ENCODE results near the gene ODAD2. TPM values are rescaled to one million over a fixed set of nuclear protein-coding genes. Genes with fewer than 3 reads are reported as not detected.
A peak's percentile ranks its signal among the peaks of the same experiment; 100 is the strongest.

Gene ODAD2
- total and polyA plus RNA-seq, 2 of the 8 experiments (the other 6 are each of a cell fraction or from before 2014, with no cell fraction given) = 0.95 to 4.3 TPM

DNA sequence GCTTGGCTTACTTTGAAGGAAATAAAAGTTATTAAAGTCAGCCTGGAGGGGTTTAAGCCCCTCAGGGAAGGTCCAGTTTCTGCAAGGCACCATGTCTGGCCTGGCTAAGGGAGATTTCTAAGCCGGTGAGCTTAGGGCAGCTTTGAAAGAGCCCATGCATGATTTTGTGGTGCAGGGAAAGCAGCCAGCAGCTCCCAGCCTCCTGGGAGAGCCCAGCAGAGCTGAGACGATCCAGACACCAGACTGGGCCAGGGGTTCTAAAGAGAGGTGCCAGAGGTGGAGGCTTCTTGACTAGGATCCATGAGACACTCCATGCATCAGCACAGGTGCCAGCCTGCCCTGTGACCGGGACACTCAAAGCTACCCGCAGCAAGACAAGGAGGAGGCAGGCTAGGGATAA lies 193.7 kb downstream of the ODAD2 start:
- Histone ChIP-seq H3K18ac (ENCODE audit: extremely low read depth, low read length) (no peak overlapping the region), H3K9me3 (ENCODE audit: insufficient read depth in 2 of 2, low read depth in 1 of 2, low read length in 1 of 2) (no peaks in the 10 kb centered on the region), H3K23ac (ENCODE audit: insufficient read length) (no peak overlapping the region), H3K9ac (replicated peaks in 1 of 4; ENCODE audit: extremely low read depth in 1 of 4, low read depth in 3 of 4, low read length in 3 of 4) (no peak overlapping the region), H3K4me1 (replicated peaks in 1 of 4; ENCODE audit: control insufficient read depth in 3 of 4, insufficient read depth in 4 of 4, low read length in 3 of 4) (no peaks in the 10 kb centered on the region), H3K36me3 (ENCODE audit: control insufficient read depth in 2 of 4, insufficient read depth in 4 of 4, low read length in 3 of 4) (no peaks in the 10 kb centered on the region; a peak in 1 of 8 replicates), H2BK20ac (ENCODE audit: low read length) (no peak overlapping the region), H3K79me1 (ENCODE audit: low read depth, low read length) (no peaks in the 10 kb centered on the region), H3K4ac (replicated peaks; ENCODE audit: insufficient read length, low read depth, low read length) (no peak overlapping the region), H2AK5ac (ENCODE audit: low read depth, low read length) (no peak overlapping the region), H3K4me2 (ENCODE audit: insufficient read depth in 1 of 2, low read depth in 2 of 2, low read length in 2 of 2) (no peak overlapping the region), H2BK15ac (ENCODE audit: low read length) (no peak overlapping the region), H2AFZ (ENCODE audit: low read length) (no peak overlapping the region), H3K27me3 (replicated peaks in 1 of 4; ENCODE audit: control insufficient read depth in 3 of 4, extremely low read depth in 1 of 4, insufficient read depth in 3 of 4, low read length in 3 of 4) (no peaks in the 10 kb centered on the region), H2BK12ac (ENCODE audit: low read depth, low read length) (no peak overlapping the region), H3K27ac (ENCODE audit: low read depth, low read length) (no peak overlapping the region), H3K14ac (ENCODE audit: insufficient read length) (no peak overlapping the region), H4K8ac (ENCODE audit: extremely low read depth, insufficient read depth, low read length) (peak overlapping the region; percentile 75; the same call in 1 of the 2 replicates), H4K91ac (replicated peaks; ENCODE audit: insufficient read length, low read length) (no peak overlapping the region), H2BK120ac (replicated peaks; ENCODE audit: low read depth, low read length) (no peak overlapping the region), H3K79me2 (ENCODE audit: control insufficient read depth in 1 of 2, insufficient read depth in 2 of 2, low read length in 2 of 2) (no peaks in the 10 kb centered on the region), H4K5ac (ENCODE audit: insufficient read length, low read depth, low read length) (no peak overlapping the region), H4K20me1 (replicated peaks in 1 of 2; ENCODE audit: control insufficient read depth in 1 of 2, insufficient read depth in 2 of 2, low read length in 2 of 2) (no peaks in the 10 kb centered on the region), H2BK5ac (ENCODE audit: low read depth, low read length) (no peak overlapping the region), H3K56ac (replicated peaks; ENCODE audit: insufficient read length, low read depth, low read length) (no peak overlapping the region), H3K23me2 (ENCODE audit: low read depth, low read length) (no peaks in the 10 kb centered on the region), H3K4me3 (ENCODE audit: extremely low read depth in 1 of 4, insufficient read depth in 2 of 4, low read depth in 3 of 4, low read length in 4 of 4) (no peak overlapping the region)
- CTCF ChIA-PET (ENCODE audit: partially characterized antibody) = interaction anchor here (0.6 to 3.4 kb wide), 5 partner anchors 11 to 372 kb away, joined by 3 to 10 read pairs (median 3); no protein-coding TSS in a partner anchor
- FAIRE-seq (no peak), DNase-seq (ENCODE audit: low read depth in 1 of 2, low spot score in 2 of 2) (no peak)
- WGBS, 2 experiments (ENCODE audit: extremely low coverage in 1 of 2, insufficient coverage in 1 of 2, insufficient read length in 1 of 2, insufficient replicate concordance in 2 of 2, low coverage in 1 of 2, low lambda C conversion rate in 2 of 2, missing lambda C conversion rate in 1 of 2) = 86% methylated on average over 4 of the region's 4 CpGs; no CpG with 5 or more reads in 1 of the 2 experiments
- POLR2A ChIA-PET (ENCODE audit: partially characterized antibody) = no interaction called here
- TF ChIP-seq BRCA1 (IDR thresholded peaks at IDR 0.05; ENCODE audit: low read depth, low read length) (no peak), RBBP5 (IDR thresholded peaks at IDR 0.05; ENCODE audit: borderline replicate concordance, low read depth, low read length) (no peak), SIX5 (IDR thresholded peaks at IDR 0.05; ENCODE audit: low read depth, low read length) (no peak), YY1 (IDR thresholded peaks at IDR 0.05; ENCODE audit: low read depth, low read length) (no peak), NRF1 (IDR thresholded peaks at IDR 0.05; ENCODE audit: low read depth, low read length) (no peak), NANOG (IDR thresholded peaks at IDR 0.05; ENCODE audit: insufficient read depth, low read depth, low read length, poor library complexity, severe bottlenecking) (no peak), TBP (IDR thresholded peaks at IDR 0.05; ENCODE audit: low read depth, low read length) (no peak), BCL11A (IDR thresholded peaks at IDR 0.05; ENCODE audit: low read depth in 2 of 2, low read length in 2 of 2) (no peak), SP1 (IDR thresholded peaks at IDR 0.05; ENCODE audit: low read depth, low read length) (no peak)
- TF ChIP-seq, protein P1, sequence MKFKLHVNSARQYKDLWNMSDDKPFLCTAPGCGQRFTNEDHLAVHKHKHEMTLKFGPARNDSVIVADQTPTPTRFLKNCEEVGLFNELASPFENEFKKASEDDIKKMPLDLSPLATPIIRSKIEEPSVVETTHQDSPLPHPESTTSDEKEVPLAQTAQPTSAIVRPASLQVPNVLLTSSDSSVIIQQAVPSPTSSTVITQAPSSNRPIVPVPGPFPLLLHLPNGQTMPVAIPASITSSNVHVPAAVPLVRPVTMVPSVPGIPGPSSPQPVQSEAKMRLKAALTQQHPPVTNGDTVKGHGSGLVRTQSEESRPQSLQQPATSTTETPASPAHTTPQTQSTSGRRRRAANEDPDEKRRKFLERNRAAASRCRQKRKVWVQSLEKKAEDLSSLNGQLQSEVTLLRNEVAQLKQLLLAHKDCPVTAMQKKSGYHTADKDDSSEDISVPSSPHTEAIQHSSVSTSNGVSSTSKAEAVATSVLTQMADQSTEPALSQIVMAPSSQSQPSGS (IDR thresholded peaks at IDR 0.05; ENCODE audit: low read length) = no peak
- TF ChIP-seq, protein P2, sequence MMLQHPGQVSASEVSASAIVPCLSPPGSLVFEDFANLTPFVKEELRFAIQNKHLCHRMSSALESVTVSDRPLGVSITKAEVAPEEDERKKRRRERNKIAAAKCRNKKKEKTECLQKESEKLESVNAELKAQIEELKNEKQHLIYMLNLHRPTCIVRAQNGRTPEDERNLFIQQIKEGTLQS (IDR thresholded peaks at IDR 0.05; ENCODE audit: insufficient read depth, low read depth, low read length) = no peak
- TF ChIP-seq, protein P3, sequence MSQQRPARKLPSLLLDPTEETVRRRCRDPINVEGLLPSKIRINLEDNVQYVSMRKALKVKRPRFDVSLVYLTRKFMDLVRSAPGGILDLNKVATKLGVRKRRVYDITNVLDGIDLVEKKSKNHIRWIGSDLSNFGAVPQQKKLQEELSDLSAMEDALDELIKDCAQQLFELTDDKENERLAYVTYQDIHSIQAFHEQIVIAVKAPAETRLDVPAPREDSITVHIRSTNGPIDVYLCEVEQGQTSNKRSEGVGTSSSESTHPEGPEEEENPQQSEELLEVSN (IDR thresholded peaks at IDR 0.05) = no peak

All from H1 (cell line).